HG03354 (cell line): ENCODE measurements around the gene HPGD.
A peak's percentile ranks its signal among the peaks of the same experiment; 100 is the strongest.

Experiments used
- ATAC-seq: cut with Tn5 transposase; IDR thresholded peaks from one replicate; pipeline ENCODE4 v1.9.1; 2021; ENCODE audit warnings: mild to moderate bottlenecking; ENCODE audit not compliant: unreplicated experiment, poor library complexity, severe bottlenecking

Gene HPGD

GRCh38 chr4:174522183-174523024 is at the start of gene HPGD:
Gene HPGD (minus strand): TSS chr4:174522488. CDS start chr4:174522451, 37 bp downstream.
- ATAC-seq = peak; percentile 82

GRCh38 chr4:174564529-174564928 is 42.2 kb upstream of the HPGD start:
- no peak for ATAC-seq

GRCh38 chr4:174563399-174563798 is 41.1 kb upstream of the HPGD start:
- ATAC-seq = no peak

GRCh38 chr4:174561560-174561959 is 39.3 kb upstream of the HPGD start:
- no peak for ATAC-seq

- ATAC-seq = no peak
Observed at GRCh38 chr4:174559894-174560293, 37.6 kb upstream of the HPGD start.

- no peak for ATAC-seq
Observed at GRCh38 chr4:174555789-174556630, 33.7 kb upstream of the HPGD start.

GRCh38 chr4:174554231-174554728 is 32.0 kb upstream of the HPGD start:
- no peak for ATAC-seq

- no peak for ATAC-seq
Observed at GRCh38 chr4:174553828-174554227, 31.5 kb upstream of the HPGD start.

GRCh38 chr4:174553031-174553430 is 30.7 kb upstream of the HPGD start:
- ATAC-seq = no peak

GRCh38 chr4:174550541-174550940 is 28.3 kb upstream of the HPGD start:
- no peak for ATAC-seq

- no peak for ATAC-seq
Observed at GRCh38 chr4:174549721-174550120, 27.4 kb upstream of the HPGD start.

- ATAC-seq = no peak
Observed at GRCh38 chr4:174545268-174545667, 23.0 kb upstream of the HPGD start.

- no peak for ATAC-seq
Observed at GRCh38 chr4:174544496-174544895, 22.2 kb upstream of the HPGD start.

GRCh38 chr4:174540175-174540574 is 17.9 kb upstream of the HPGD start:
- ATAC-seq = no peak

- ATAC-seq = no peak
Observed at GRCh38 chr4:174539571-174539970, 17.3 kb upstream of the HPGD start.

- ATAC-seq = no peak
Observed at GRCh38 chr4:174538876-174539250, 16.6 kb upstream of the HPGD start.

- peak; percentile 98 for ATAC-seq
Observed at GRCh38 chr4:174538123-174538875, 16.0 kb upstream of the HPGD start.

GRCh38 chr4:174537634-174538033 is 15.3 kb upstream of the HPGD start:
- peak; percentile 32 for ATAC-seq

GRCh38 chr4:174534461-174534860 is 12.2 kb upstream of the HPGD start:
- no peak for ATAC-seq

GRCh38 chr4:174532445-174532844 is 10.2 kb upstream of the HPGD start:
- no peak for ATAC-seq
